ENCODE data around the gene CAPN9. TPM values are rescaled to one million over a fixed set of nuclear protein-coding genes. Genes with fewer than 3 reads are reported as not detected.
"Not testable (repeated sequence)": the region's sequence is repeated elsewhere in the genome, so short reads cannot be mapped to it uniquely, and the experiment has no call there.

The CAPN9 gene
- total RNA-seq, 4 donors from 2014 or later = 1.2 TPM; not detected in 3

DNA sequence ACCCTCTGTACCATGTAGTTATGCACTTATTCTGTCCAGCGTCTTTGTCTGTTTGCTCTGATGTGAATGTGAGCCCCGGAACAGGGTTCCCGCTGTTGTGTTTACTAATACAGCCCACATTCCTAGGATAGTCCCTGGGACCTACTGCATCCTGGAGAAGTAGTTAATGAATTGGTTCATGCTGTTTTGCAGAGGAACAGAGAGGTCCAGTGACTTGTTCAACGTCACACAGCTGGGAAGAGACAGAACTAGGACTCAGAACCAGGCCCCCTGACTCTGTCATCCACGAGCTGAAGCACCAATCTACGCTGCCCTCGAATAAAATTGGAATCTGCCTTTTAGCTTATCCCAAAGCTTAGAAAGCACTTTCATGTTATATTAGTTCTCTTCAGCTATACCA, 34.0 kb upstream of the CAPN9 start:
- Histone ChIP-seq H3K36me3 (no peaks in the 10 kb centered on the region), H3K4me3 (peak overlapping the region in 1 of 2 donors; percentile 35), H3K27me3 (no peaks in the 10 kb centered on the region), H3K9me3 (no peaks in the 10 kb centered on the region), H3K27ac (peak overlapping the region in 1 of 4 donors; percentile 49), H3K4me1 (peaks cover 0 to 23% (median 12%) of the 10 kb centered on the region in 3 donors)
- ATAC-seq = no peak
- TF ChIP-seq, protein P1, sequence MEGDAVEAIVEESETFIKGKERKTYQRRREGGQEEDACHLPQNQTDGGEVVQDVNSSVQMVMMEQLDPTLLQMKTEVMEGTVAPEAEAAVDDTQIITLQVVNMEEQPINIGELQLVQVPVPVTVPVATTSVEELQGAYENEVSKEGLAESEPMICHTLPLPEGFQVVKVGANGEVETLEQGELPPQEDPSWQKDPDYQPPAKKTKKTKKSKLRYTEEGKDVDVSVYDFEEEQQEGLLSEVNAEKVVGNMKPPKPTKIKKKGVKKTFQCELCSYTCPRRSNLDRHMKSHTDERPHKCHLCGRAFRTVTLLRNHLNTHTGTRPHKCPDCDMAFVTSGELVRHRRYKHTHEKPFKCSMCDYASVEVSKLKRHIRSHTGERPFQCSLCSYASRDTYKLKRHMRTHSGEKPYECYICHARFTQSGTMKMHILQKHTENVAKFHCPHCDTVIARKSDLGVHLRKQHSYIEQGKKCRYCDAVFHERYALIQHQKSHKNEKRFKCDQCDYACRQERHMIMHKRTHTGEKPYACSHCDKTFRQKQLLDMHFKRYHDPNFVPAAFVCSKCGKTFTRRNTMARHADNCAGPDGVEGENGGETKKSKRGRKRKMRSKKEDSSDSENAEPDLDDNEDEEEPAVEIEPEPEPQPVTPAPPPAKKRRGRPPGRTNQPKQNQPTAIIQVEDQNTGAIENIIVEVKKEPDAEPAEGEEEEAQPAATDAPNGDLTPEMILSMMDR (IDR thresholded peaks at IDR 0.05) = no peak
- TF ChIP-seq EP300 (IDR thresholded peaks at IDR 0.05) (no peak), POLR2AphosphoS5 (IDR thresholded peaks at IDR 0.05) (no peak), POLR2A (IDR thresholded peaks at IDR 0.05) (no peak)
- WGBS, 2 donors (ENCODE audit: low coverage in 1 of 2) = 65 to 75% methylated on average over 4 to 7 of the region's 7 CpGs

DNA sequence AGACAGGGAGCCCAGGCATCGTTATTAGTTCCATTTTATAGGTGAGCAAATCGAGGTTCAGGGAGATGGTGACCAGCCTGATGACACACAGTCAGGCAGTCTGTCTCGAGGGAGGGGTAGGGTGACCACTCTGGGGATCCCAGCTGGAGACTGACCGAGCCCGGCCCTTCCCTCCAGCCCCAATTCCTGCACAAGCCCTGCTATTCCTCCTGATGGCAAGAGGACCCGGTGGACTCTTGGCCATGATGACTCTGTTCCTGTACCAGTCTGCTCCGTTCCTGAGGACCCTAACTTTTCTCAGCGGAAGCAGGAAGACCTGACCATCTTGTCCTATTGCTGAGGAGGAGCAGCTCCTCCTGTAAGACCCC, 33.7 kb upstream of the CAPN9 start:
- Histone ChIP-seq H3K4me1 (peaks cover 0 to 23% (median 12%) of the 10 kb centered on the region in 3 donors), H3K4me3 (peak overlapping the region in 1 of 2 donors; percentile 35), H3K9me3 (no peaks in the 10 kb centered on the region), H3K36me3 (no peaks in the 10 kb centered on the region), H3K27me3 (no peaks in the 10 kb centered on the region), H3K27ac (peak overlapping the region in 2 of 4 donors; percentile 47 to 49)
- ATAC-seq = no peak
- TF ChIP-seq POLR2AphosphoS5 (IDR thresholded peaks at IDR 0.05) = no peak
- no peak for TF ChIP-seq EP300 (IDR thresholded peaks at IDR 0.05)
- TF ChIP-seq, protein P1 (IDR thresholded peaks at IDR 0.05) = no peak
- no peak for TF ChIP-seq POLR2A (IDR thresholded peaks at IDR 0.05)
- WGBS, 2 donors (ENCODE audit: low coverage in 1 of 2) = 83% methylated on average over 1 of the region's 8 CpGs; no CpG with 5 or more reads in 1 of the 2 donors

DNA sequence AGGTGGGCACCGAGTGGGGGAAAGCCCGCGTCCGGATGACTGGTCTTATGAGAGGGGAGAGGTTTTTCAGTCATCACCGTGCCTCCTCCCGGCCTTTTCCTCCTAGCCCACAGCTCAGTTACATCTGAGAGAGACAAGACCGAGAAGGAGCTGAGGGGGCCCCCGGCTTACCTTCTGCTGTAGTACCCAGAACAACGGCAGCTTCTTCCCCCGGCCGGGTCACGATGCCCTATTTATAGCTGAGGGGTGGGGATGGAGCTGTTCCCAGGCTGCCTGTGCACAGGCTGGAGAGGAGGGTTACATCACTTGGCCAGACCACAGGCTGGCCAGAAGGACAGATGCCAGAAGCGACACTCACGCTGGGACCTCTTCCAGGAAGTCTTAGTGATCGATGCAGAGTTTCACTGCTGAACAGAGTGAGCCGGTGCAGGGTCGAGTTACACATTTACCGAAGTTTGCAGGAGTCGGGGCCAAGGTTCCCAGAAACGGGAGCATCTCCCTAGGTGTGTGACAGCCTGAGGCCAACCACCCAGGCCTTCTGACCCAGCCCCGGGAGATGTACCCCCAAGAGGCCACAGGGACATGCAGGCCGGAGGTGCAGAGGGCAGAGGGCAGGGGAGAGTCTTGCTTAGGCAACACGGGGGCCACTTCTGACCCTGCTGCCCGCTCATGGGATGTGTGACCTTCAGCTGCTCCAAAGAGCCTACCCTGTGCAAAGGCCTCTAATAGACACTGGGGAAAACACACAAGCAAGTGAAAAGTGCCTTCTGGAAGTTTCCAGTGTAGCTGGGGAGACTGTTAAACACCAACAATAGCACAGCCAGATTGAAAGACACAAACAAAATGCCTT, 33.0 kb upstream of the CAPN9 start, which contains the start of gene AGT:
Gene AGT (minus strand): TSS at position 208 of the 850 bp plus-strand sequence. CDS start 3,299 bp downstream, outside the sequence.
- Histone ChIP-seq H3K27ac (peak within 1 kb of the TSS in 2 of 4 donors; percentile 47 to 49), H3K27me3 (no peaks in the 10 kb centered on the region), H3K36me3 (no peaks in the 10 kb centered on the region), H3K4me3 (peak within 1 kb of the TSS in 1 of 2 donors; percentile 35), H3K4me1 (peaks cover 0 to 23% (median 12%) of the 10 kb centered on the region in 3 donors), H3K9me3 (no peaks in the 10 kb centered on the region)
- peak; percentile 56 for TF ChIP-seq POLR2AphosphoS5 (IDR thresholded peaks at IDR 0.05)
- TF ChIP-seq, protein P1 (IDR thresholded peaks at IDR 0.05) = no peak
- ATAC-seq = peak; percentile 92
- 7% methylated on average over 3 of the region's 24 CpGs; no CpG with 5 or more reads in 1 of the 2 donors for WGBS, 2 donors (ENCODE audit: low coverage in 1 of 2)

DNA sequence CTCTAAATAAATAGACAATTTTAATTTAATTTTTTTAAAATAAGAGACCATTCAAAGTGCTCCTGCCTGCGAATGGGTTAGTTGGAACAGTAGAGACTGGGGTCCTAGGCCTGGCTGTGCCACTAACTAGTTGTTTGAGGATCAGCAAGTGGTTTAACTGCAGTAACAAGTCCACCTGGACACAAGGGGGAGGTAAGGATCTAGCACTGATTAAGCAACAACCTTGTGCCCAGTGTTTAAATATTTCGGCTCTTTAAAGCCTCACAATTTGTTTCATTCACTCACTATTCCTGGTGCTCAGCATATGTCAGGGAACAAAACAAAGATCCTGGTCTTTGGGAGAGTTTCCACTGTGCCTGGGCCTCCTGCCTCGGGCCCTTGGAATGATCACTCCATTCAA, 31.7 kb upstream of the CAPN9 start:
- no peak for ATAC-seq
- peaks cover 0 to 23% (median 12%) of the 10 kb centered on the region in 3 donors for H3K4me1 ChIP-seq
- no peaks in the 10 kb centered on the region for H3K36me3 ChIP-seq
- no peaks in the 10 kb centered on the region for H3K27me3 ChIP-seq
- H3K4me3 ChIP-seq = no peak overlapping the region
- 89 to 93% methylated on average over 3 of the region's 3 CpGs for WGBS, 2 donors (ENCODE audit: low coverage in 1 of 2)
- no peak overlapping the region for H3K27ac ChIP-seq
- H3K9me3 ChIP-seq = no peaks in the 10 kb centered on the region
- TF ChIP-seq EP300 (IDR thresholded peaks at IDR 0.05) (no peak), POLR2AphosphoS5 (IDR thresholded peaks at IDR 0.05) (no peak), POLR2A (IDR thresholded peaks at IDR 0.05) (no peak)
- TF ChIP-seq, protein P1 (IDR thresholded peaks at IDR 0.05) = no peak

DNA sequence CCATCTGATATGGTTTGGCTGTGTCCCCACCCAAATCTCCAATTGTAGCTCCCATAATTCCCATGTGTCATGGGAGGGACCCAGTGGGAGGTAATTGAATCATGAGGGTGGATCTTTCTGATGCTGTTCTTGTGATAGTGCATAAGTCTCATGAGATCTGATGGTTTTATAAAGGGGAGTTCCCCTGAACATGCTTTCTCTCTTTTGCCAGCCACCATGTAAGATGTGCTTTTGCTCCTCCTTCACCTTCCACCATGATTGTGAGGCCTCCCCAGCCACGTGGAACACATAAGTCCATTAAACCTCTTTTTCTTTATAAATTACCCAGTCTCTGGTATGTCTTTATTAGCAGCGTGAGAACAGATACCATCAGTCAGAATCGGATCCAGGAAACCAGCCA, 30.7 kb upstream of the CAPN9 start:
- H3K9me3 ChIP-seq, H3K4me3 ChIP-seq, H3K27me3 ChIP-seq, ATAC-seq, H3K27ac ChIP-seq, H3K36me3 ChIP-seq: not testable (repeated sequence)
- 50 to 61% methylated on average over 2 of the region's 3 CpGs for WGBS, 2 donors (ENCODE audit: low coverage in 1 of 2)
- peaks cover 0 to 23% (median 12%) of the 10 kb centered on the region in 3 donors for H3K4me1 ChIP-seq

Measured in gastroesophageal sphincter (tissue), 4 donors.